ENCODE results near the gene SPECC1L.
A peak's percentile ranks its signal among the peaks of the same experiment; 100 is the strongest.
"Not testable (repeated sequence)": the region's sequence is repeated elsewhere in the genome, so short reads cannot be mapped to it uniquely, and the experiment has no call there.

SPECC1L gene

GRCh38 chr22:24284747-24285203 is 14.1 kb downstream of the SPECC1L start:
- no peak for DNase-seq (ENCODE audit: low spot score)

GRCh38 chr22:24285245-24285644 is 14.6 kb downstream of the SPECC1L start:
- DNase-seq (ENCODE audit: low spot score): no peak

- DNase-seq (ENCODE audit: low spot score): not testable (repeated sequence)
Measured at GRCh38 chr22:24287212-24287611, 16.6 kb downstream of the SPECC1L start.

GRCh38 chr22:24287801-24288200 is 17.2 kb downstream of the SPECC1L start:
- not testable (repeated sequence) for DNase-seq (ENCODE audit: low spot score)

GRCh38 chr22:24289114-24289513 is 18.5 kb downstream of the SPECC1L start:
- DNase-seq (ENCODE audit: low spot score): no peak

- peak; percentile 75 for DNase-seq (ENCODE audit: low spot score)
Measured at GRCh38 chr22:24289741-24290163, 19.1 kb downstream of the SPECC1L start.

DNA sequence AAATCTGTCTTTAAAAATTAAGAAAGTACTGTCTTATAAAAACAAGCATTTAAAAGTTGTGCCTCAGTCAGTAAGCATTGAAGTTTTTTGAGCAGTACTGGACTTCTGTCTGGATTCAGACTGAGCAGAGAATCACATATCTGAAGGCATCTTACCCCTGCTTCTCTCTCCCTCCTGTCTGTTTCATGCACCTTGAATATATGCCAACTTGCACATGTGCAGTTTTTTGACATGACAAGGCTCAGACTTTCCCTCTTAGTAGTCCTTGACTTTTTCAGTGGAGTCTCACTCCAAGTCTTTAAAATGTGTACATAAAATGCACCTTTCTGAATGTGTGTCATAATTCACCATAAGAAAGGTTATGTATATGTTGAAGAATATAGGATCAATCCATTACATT is 19.8 kb downstream of the SPECC1L start:
- no peak for DNase-seq (ENCODE audit: low spot score)

GRCh38 chr22:24291515-24292201 is 21.0 kb downstream of the SPECC1L start:
- no peak for DNase-seq (ENCODE audit: low spot score)

DNA sequence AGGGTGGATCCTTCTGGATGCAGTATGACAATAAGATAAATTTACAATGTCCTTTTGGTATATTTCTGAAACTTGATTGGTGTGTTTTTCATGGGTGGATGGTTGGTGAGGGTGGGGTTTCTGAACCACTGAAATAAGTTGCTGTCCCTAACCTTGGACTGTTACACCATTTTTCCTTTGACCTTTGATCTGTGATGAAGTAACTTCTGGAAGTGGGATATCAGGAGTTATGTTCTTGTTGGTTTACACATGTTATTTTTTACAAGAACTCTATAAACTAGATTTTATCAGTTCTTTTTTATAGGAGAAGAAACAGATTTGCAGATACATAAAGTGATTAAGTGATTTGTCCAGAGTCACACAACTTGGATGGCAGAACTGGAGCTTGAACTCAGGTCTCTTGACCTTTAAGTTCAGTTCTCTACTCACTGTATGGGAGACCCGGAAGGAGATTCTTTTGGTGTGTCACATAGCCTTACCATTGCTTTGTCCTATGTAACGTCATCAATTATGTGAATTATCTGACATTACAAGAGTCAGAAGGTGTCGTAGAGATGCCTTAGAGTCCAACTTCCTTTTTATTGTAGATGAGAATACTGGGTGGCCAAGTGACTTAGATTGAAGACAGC is 21.7 kb downstream of the SPECC1L start:
- DNase-seq (ENCODE audit: low spot score): not testable (repeated sequence)

DNA sequence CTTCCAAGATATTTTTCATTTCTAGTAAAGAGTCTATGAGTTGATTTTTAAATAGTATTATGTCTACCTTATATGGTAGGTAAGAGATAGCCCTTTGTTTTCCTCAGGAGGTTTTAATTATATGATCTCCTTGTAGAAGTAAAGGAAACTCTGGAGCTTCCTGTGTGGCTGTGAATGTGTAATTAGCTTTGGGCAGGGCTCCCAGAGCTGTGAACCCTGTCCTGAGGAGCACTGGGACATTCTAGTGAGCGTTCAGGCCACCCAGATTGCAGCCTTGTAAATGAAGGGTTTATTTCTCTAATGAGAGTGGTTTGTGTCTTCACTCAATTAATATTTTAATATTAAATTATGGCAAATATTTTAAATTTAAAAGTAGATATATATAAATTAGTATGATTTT is 24.3 kb downstream of the SPECC1L start:
- DNase-seq (ENCODE audit: low spot score): not testable (repeated sequence)

- DNase-seq (ENCODE audit: low spot score): not testable (repeated sequence)
Measured at GRCh38 chr22:24298497-24299155, 28.0 kb downstream of the SPECC1L start.

DNA sequence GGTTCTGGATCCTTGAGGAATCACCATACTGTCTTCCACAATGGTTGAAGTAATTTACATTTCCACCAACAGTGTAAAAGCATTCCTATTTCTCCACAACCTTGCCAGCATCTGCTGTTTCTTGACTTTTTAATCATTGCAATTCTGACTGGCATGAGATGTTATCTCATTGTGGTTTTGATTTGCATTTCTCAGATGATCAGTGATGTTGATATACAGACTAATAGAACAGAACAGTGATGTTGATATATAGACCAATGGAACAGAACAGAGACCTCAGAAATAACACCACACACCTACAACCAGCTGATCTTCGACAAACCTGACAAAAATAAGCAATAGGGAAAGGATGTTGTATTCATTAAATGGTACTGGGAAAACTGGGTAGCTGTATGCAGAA is 29.9 kb downstream of the SPECC1L start:
- not testable (repeated sequence) for DNase-seq (ENCODE audit: low spot score)

DNA sequence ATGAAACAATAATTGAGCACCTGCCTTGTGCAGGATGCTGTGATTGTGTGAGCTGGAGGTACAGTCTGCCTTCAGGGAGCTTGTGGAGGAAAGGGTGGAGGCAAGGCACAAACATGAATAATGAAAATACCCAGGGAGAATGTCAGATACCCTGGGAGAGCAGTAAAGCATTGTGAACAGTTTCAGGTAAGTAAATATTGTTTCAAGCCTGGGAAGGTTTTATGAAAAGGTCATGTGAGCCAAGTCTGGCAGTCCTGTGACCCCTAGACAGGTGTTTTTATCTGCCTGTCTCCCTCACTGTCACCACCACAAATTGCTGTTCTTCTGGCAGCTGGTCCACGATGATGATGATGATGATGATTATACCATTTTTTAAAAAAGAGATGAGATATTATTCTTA is 32.0 kb downstream of the SPECC1L start:
- DNase-seq (ENCODE audit: low spot score): no peak

GRCh38 chr22:24303007-24303406 is 32.4 kb downstream of the SPECC1L start:
- DNase-seq (ENCODE audit: low spot score): no peak

- DNase-seq (ENCODE audit: low spot score): no peak
Measured at GRCh38 chr22:24304062-24304675, 33.5 kb downstream of the SPECC1L start.

- DNase-seq (ENCODE audit: low spot score): no peak
Measured at GRCh38 chr22:24305260-24305692, 34.6 kb downstream of the SPECC1L start.

DNA sequence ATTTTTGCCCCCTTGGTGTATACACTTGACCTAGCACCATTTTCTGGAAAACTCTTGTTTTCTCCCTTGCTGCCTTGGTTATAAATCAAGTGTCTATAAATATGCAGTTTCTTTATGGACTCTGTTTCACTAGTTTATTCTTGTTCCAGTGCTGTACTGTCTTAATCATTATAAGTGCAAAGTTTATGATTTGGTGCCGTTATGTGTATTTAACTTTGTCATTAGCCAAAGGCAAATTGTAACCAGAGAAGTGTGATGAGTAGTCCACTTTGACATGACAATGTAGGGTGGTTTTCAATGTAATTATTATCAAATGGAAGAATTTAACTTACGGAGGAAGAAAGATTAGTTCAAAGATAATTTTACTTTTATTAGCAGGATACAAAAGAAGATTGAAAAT is 40.3 kb downstream of the SPECC1L start:
- DNase-seq (ENCODE audit: low spot score): no peak

GRCh38 chr22:24315367-24315966 is 44.8 kb downstream of the SPECC1L start:
- peak; percentile 21 for DNase-seq (ENCODE audit: low spot score)

- DNase-seq (ENCODE audit: low spot score): not testable (repeated sequence)
Measured at GRCh38 chr22:24316264-24316663, 45.6 kb downstream of the SPECC1L start.

DNA sequence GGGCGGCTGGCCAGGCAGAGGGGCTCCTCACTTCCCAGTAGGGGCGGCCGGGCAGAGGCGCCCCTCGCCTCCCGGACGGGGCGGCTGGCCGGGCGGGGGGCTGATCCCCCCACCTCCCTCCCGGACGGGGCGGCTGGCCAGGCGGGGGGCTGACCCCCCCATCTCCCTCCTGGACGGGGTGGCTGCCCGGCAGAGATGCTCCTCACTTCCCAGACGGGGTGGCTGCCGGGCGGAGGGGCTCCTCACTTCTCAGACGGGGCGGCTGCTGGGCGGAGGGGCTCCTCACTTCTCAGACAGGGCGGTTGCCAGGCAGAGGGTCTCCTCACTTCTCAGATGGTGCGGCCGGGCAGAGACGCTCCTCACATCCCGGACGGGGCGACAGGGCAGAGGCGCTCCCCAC is 46.9 kb downstream of the SPECC1L start:
- not testable (repeated sequence) for DNase-seq (ENCODE audit: low spot score)

DNA sequence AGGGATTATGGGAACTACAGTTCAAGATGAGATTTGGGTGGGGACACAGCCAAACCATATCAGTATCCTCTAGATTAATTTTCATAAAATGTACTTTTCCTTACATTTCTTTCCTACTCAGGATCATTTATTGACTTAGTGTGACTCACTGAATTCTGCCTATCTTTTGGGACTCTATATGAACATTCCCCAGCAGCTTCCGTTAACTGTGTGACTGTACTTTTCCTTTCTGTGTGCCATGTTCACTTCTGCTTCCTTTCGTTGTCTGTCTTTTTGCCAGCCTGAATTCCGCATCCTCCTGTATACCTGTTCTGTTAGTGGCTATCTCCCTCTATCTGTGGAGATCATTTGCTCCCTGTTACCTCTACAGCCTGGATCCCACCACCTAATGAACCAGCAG is 48.8 kb downstream of the SPECC1L start:
- DNase-seq (ENCODE audit: low spot score): no peak

- DNase-seq (ENCODE audit: low spot score): no peak
Measured at GRCh38 chr22:24321999-24322398, 51.4 kb downstream of the SPECC1L start.
